HG03060 (cell line): ENCODE measurements around the gene REG1A.

Source experiments
- ATAC-seq: cut with Tn5 transposase; IDR thresholded peaks from one replicate; pipeline ENCODE4 v1.9.1; 2021; ENCODE audit warnings: low read depth, moderate number of reproducible peaks; ENCODE audit not compliant: unreplicated experiment

Gene REG1A

GRCh38 chr2:79120194-79120713 is at the start of gene REG1A:
Gene REG1A, plus strand, starts transcription at chr2:79120488. Its CDS starts 374 bp downstream, at chr2:79120862.
- no peak for ATAC-seq

GRCh38 chr2:79071078-79071477 is 49.2 kb upstream of the REG1A start:
- ATAC-seq = no peak

- ATAC-seq = no peak
Observed at GRCh38 chr2:79082987-79083386, 37.3 kb upstream of the REG1A start.

- no peak for ATAC-seq
Observed at GRCh38 chr2:79083597-79084251, 36.6 kb upstream of the REG1A start.

GRCh38 chr2:79084495-79085135 is 35.7 kb upstream of the REG1A start:
- ATAC-seq = no peak

GRCh38 chr2:79085382-79085781 is 34.9 kb upstream of the REG1A start:
- no peak for ATAC-seq

GRCh38 chr2:79086255-79086654 is 34.0 kb upstream of the REG1A start:
- no peak for ATAC-seq

- no peak for ATAC-seq
Observed at GRCh38 chr2:79087785-79088364, 32.4 kb upstream of the REG1A start, which contains the start of gene REG1B. Gene REG1B, minus strand, starts transcription at chr2:79087993. Its CDS starts 381 bp downstream, at chr2:79087612.

GRCh38 chr2:79090693-79091092 is 29.6 kb upstream of the REG1A start:
- no peak for ATAC-seq

GRCh38 chr2:79097843-79098242 is 22.4 kb upstream of the REG1A start:
- no peak for ATAC-seq

- no peak for ATAC-seq
Observed at GRCh38 chr2:79099140-79099686, 21.1 kb upstream of the REG1A start.

GRCh38 chr2:79100285-79100684 is 20.0 kb upstream of the REG1A start:
- ATAC-seq = no peak

- no peak for ATAC-seq
Observed at GRCh38 chr2:79101024-79101423, 19.3 kb upstream of the REG1A start.

- no peak for ATAC-seq
Observed at GRCh38 chr2:79103214-79103613, 17.1 kb upstream of the REG1A start.

- no peak for ATAC-seq
Observed at GRCh38 chr2:79105259-79105658, 15.0 kb upstream of the REG1A start.

- no peak for ATAC-seq
Observed at GRCh38 chr2:79112269-79112668, 8.0 kb upstream of the REG1A start.

GRCh38 chr2:79114797-79115494 is 5.3 kb upstream of the REG1A start:
- ATAC-seq = no peak

- ATAC-seq = no peak
Observed at GRCh38 chr2:79116997-79117928, 3.0 kb upstream of the REG1A start.

GRCh38 chr2:79122676-79123075 is 2.4 kb downstream of the REG1A start:
- no peak for ATAC-seq
